Smooth muscle cell (in vitro differentiated cells): ENCODE data around the gene ACTN2. TPM values are rescaled to one million over a fixed set of nuclear protein-coding genes. Genes with fewer than 3 reads are reported as not detected.

ENCODE experiments used
- DNase-seq: peaks from one replicate; lab custom pipeline; 2025; ENCODE audit not compliant: unreplicated experiment; lab: John Stamatoyannopoulos, UW
- H2AFZ ChIP-seq: fragments of 200-600 bp; sonication (generic); 2 replicates; pipeline ENCODE4 v1.6.0; 2016; ENCODE audit warnings: antibody characterized with exemption, low read depth, mild to moderate bottlenecking
- H3F3A ChIP-seq: fragments of 200-600 bp; sonication (generic); 2 replicates; pipeline ENCODE4 v1.6.0; 2017; ENCODE audit warnings: antibody characterized with exemption, low read depth
- H3K27ac ChIP-seq: fragments of 200-600 bp; sonication (generic); 2 replicates; pipeline ENCODE4 v1.5.1; 2016; ENCODE audit warnings: low read depth, mild to moderate bottlenecking
- H3K27me3 ChIP-seq: fragments of 200-600 bp; sonication (generic); 2 replicates; pipeline ENCODE4 v1.6.1; 2016; ENCODE audit warnings: low read depth, mild to moderate bottlenecking
- H3K36me3 ChIP-seq: fragments of 200-600 bp; sonication (generic); 2 replicates; pipeline ENCODE4 v1.5.1; 2016; ENCODE audit warnings: low read depth
- H3K4me1 ChIP-seq: fragments of 200-600 bp; sonication (generic); 2 replicates; pipeline ENCODE4 v1.5.1; 2016; ENCODE audit warnings: low read depth
- H3K4me2 ChIP-seq: fragments of 200-600 bp; sonication (generic); 2 replicates; pipeline ENCODE4 v1.6.0; 2016; ENCODE audit warnings: mild to moderate bottlenecking
- H3K4me3 ChIP-seq: fragments of 200-600 bp; sonication (generic); 2 replicates; pipeline ENCODE4 v1.5.1; 2016; ENCODE audit warnings: mild to moderate bottlenecking
- H3K79me2 ChIP-seq: fragments of 200-600 bp; sonication (generic); 2 replicates; pipeline ENCODE4 v1.6.0; 2016; ENCODE audit warnings: low read depth, mild to moderate bottlenecking
- H3K9ac ChIP-seq: fragments of 200-600 bp; sonication (generic); 2 replicates; pipeline ENCODE4 v1.6.0; 2016; ENCODE audit warnings: low read depth
- H3K9me3 ChIP-seq: fragments of 200-600 bp; sonication (generic); replicated peaks from 2 replicates; pipeline ENCODE4 v1.5.1; 2016; ENCODE audit warnings: low read depth
- H4K20me1 ChIP-seq: fragments of 200-600 bp; sonication (generic); 2 replicates; pipeline ENCODE4 v1.6.0; 2016; ENCODE audit warnings: low read depth
- WGBS: methylation state at CpG from one replicate; pipeline ENCODE4 v1.1.7; 2016; ENCODE audit warnings: low lambda C conversion rate; 5-methylcytosine and 5-hydroxymethylcytosine counted together
- polyA plus RNA-seq: library from polyadenylated mRNA; unstranded; fragments of >200 nt; fragmentation: Nextera tagmentation; extraction: Ambion mirVana; gene quantifications from 2 replicates; pipeline ENCODE4 v1.2.1, GENCODE V29; 2016
- total RNA-seq: library from RNA; depleted of rRNA; stranded (reverse); fragments of >200 nt; gene quantifications from 2 replicates; pipeline ENCODE4 v1.2.3, GENCODE V29; 2014
- TF ChIP-seq, protein P1 (sequence below): fragments of 200-600 bp; sonication (generic); IDR thresholded peaks from 2 replicates; pipeline ENCODE4 v1.5.1; 2017; ENCODE audit warnings: borderline replicate concordance, mild to moderate bottlenecking, antibody characterized with exemption; ENCODE audit not compliant: insufficient read depth, poor library complexity, severe bottlenecking

The ACTN2 gene
- total and polyA plus RNA-seq, 2 experiments from 2014 or later, result not detected

DNA sequence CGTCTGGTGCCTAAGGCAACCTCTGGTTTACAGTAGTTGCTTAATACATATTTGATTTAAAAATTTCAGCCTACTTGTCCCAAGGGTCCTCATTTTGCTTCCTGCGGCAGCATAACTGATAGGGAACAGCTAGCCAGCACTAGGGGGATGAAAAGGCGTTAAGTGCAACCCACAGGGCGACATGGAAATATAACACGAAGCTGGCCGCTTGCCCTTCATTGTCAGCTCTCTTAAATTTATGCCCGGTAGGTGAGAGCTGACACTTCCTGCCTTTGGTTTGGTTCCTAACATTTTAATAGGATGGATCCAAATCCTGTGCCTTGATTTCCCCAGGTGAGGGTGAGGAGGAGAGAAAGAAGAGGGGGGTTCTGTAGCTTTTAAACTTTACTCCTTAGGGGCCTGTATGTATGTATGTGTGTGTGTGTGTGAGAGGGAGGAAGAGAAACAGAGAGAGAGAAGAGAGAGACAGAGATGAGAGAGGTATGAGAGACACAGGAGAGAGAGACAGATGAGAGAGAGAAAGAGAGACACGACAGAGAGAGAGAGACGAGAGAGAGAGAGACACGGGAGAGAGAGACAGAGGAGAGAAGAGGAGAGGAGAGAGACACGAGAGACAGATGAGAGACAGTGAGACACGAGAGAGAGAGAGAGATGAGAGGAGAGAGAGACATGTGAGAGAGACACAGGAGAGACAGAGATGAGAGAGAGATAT, 938 bp upstream of the ACTN2 start:
- DNase-seq, result no peak
- Histone ChIP-seq H3K79me2 (no peaks in the 10 kb centered on the region), H3F3A (peaks cover 7% of the 10 kb centered on the region), H3K4me2 (peak overlapping the region; percentile 95), H3K36me3 (no peaks in the 10 kb centered on the region), H3K4me3 (no peak overlapping the region), H3K9ac (no peak overlapping the region), H2AFZ (no peak overlapping the region), H3K27ac (no peak overlapping the region), H3K9me3 (no peaks in the 10 kb centered on the region), H4K20me1 (no peaks in the 10 kb centered on the region), H3K27me3 (peaks cover 25% of the 10 kb centered on the region), H3K4me1 (peaks cover 10% of the 10 kb centered on the region)
- TF ChIP-seq, protein P1, sequence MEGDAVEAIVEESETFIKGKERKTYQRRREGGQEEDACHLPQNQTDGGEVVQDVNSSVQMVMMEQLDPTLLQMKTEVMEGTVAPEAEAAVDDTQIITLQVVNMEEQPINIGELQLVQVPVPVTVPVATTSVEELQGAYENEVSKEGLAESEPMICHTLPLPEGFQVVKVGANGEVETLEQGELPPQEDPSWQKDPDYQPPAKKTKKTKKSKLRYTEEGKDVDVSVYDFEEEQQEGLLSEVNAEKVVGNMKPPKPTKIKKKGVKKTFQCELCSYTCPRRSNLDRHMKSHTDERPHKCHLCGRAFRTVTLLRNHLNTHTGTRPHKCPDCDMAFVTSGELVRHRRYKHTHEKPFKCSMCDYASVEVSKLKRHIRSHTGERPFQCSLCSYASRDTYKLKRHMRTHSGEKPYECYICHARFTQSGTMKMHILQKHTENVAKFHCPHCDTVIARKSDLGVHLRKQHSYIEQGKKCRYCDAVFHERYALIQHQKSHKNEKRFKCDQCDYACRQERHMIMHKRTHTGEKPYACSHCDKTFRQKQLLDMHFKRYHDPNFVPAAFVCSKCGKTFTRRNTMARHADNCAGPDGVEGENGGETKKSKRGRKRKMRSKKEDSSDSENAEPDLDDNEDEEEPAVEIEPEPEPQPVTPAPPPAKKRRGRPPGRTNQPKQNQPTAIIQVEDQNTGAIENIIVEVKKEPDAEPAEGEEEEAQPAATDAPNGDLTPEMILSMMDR, result no peak
- whole genome bisulfite sequencing, result 95% methylated on average over 11 of the region's 12 CpGs

DNA sequence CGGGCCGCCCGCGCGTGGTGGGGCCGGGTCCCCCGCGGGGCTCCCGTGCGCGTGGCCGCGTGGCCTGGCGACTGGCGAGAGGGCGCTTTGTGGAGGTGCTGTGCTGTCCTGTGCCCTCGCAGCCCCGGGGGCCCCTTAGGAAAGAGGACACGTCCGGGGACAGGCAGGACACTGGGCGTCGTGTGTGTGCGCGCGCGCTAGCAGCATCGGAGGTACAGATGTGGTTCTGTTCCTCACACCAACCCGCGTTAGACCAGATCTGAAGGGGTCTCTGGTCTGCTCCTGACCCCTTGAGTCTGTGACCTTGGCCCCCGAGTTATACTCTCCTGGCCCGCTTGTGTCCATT, 489 bp downstream of the ACTN2 start:
- Histone ChIP-seq H3K9ac (no peak overlapping the region), H3K27me3 (peaks cover 25% of the 10 kb centered on the region), H3K79me2 (no peaks in the 10 kb centered on the region), H3K27ac (no peak overlapping the region), H2AFZ (peak overlapping the region; percentile 87), H3K4me1 (peaks cover 10% of the 10 kb centered on the region), H3K9me3 (no peaks in the 10 kb centered on the region), H3K36me3 (no peaks in the 10 kb centered on the region), H3F3A (peaks cover 7% of the 10 kb centered on the region), H3K4me2 (peak overlapping the region; percentile 95), H4K20me1 (no peaks in the 10 kb centered on the region), H3K4me3 (peak overlapping the region; percentile 51)
- no peak for DNase-seq
- WGBS, result 23% methylated on average over 29 of the region's 31 CpGs
- TF ChIP-seq, protein P1, result no peak

DNA sequence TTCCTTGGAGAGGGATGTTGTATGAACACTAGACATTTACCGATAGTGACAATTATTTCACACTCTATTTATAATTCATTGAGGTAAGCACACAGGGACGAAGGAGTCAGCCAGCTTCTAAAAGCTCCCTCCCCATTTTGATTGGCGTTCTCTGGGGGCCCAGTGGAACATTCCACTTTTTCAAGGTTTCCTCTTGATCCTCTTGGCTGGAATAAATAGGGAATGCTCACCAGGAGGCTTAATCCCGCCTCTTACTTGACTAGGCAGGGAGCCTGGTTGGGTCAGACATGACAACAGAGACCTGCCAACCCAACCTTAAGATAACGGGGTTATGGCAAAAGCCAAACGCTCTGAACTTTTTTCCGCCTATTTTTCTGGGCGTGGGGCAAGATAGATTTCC, 974 bp downstream of the ACTN2 start:
- TF ChIP-seq, protein P1, result no peak

DNA sequence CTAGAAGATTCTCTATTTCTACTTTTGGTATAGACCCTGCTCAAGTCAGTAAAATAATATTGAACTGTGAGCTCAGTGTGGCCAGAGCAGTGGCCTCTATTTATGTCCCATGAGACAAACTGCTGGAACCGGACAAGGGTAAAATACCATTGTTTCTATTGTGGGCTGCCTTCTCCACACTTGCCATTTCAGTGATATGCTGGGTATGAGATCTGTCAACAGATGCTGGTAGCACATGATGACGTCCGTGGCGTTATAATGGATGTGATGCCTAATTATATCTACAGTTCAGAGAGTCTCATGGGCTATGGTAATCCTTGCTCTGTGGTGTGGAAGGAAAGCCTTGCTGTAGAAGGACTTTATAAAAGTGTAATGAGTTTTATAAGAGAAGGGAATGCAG, 2.4 kb downstream of the ACTN2 start:
- Histone ChIP-seq H3F3A (peaks cover 7% of the 10 kb centered on the region), H3K4me1 (peaks cover 10% of the 10 kb centered on the region), H3K36me3 (no peaks in the 10 kb centered on the region), H3K9ac (no peak overlapping the region), H3K27me3 (peaks cover 25% of the 10 kb centered on the region), H3K79me2 (no peaks in the 10 kb centered on the region), H4K20me1 (no peaks in the 10 kb centered on the region), H3K4me3 (no peak overlapping the region), H2AFZ (no peak overlapping the region), H3K9me3 (no peaks in the 10 kb centered on the region), H3K4me2 (no peak overlapping the region), H3K27ac (no peak overlapping the region)
- TF ChIP-seq, protein P1, result no peak
- no peak for DNase-seq
- WGBS, result 65% methylated on average over 4 of the region's 4 CpGs

More for the DNA sequence above, 974 bp downstream of the ACTN2 start:
- WGBS, result 74% methylated on average over 8 of the region's 8 CpGs
- no peak for DNase-seq
- Histone ChIP-seq H2AFZ (no peak overlapping the region), H3K27ac (no peak overlapping the region), H3K27me3 (peaks cover 25% of the 10 kb centered on the region), H3F3A (peaks cover 7% of the 10 kb centered on the region), H3K4me1 (peaks cover 10% of the 10 kb centered on the region), H4K20me1 (no peaks in the 10 kb centered on the region), H3K36me3 (no peaks in the 10 kb centered on the region), H3K79me2 (no peaks in the 10 kb centered on the region), H3K4me2 (peak overlapping the region; percentile 95), H3K9me3 (no peaks in the 10 kb centered on the region), H3K9ac (no peak overlapping the region), H3K4me3 (no peak overlapping the region)
